CD4-positive, alpha-beta T cell (primary cell): ENCODE measurements around the gene DSCAML1. TPM values are rescaled to one million over a fixed set of nuclear protein-coding genes. Genes with fewer than 3 reads are reported as not detected.

ENCODE experiments used
- ATAC-seq: fragments of 200-7000 bp; cut with Tn5 transposase; one replicate; pipeline ENCODE4 v1.10.0; 2022; ENCODE audit warnings: mild to moderate bottlenecking; ENCODE audit not compliant: poor library complexity
- CTCF ChIA-PET: fragments of 350-600 bp; sonication (Branson Sonifier 250); formaldehyde crosslinking; loops from one replicate; lab custom pipeline; 2021; ENCODE audit warnings: antibody characterized with exemption, inconsistent platforms; lab: Charles Lee
- POLR2A ChIA-PET: fragments of 350-600 bp; sonication (Branson Sonifier 250); formaldehyde crosslinking; loops from one replicate; lab custom pipeline; 2021; ENCODE audit warnings: antibody characterized with exemption, inconsistent platforms; lab: Charles Lee
- DNase-seq, 14 experiments: peaks; one replicate each; pipeline ENCODE4 v3.0.0-alpha.2; 2013 to 2020; ENCODE audit warnings: mixed read lengths in 2 of 14
- H3K27ac ChIP-seq, 2 donors: one replicate each; pipeline versions ENCODE4 v1.5.1 to v1.7.0; 2013; ENCODE audit warnings: low read length in 2 of 2, low read depth in 1 of 2, mild to moderate bottlenecking in 1 of 2
- H3K27me3 ChIP-seq, 2 experiments: 1 replicate in 1 of 2; 2 replicates in 1 of 2; pipeline versions ENCODE4 v1.6.1 to v1.7.0; 2013; ENCODE audit warnings: low read length in 2 of 2, control low read depth in 1 of 2, mild to moderate bottlenecking in 1 of 2, moderate library complexity in 1 of 2; ENCODE audit not compliant: insufficient read depth in 2 of 2, control insufficient read depth in 1 of 2
- H3K36me3 ChIP-seq: one replicate; pipeline ENCODE4 v1.6.1; 2013; ENCODE audit warnings: low read length, control low read depth; ENCODE audit not compliant: insufficient read depth
- H3K4me1 ChIP-seq: one replicate; pipeline ENCODE4 v1.6.1; 2013; ENCODE audit warnings: low read length, control low read depth; ENCODE audit not compliant: insufficient read depth
- H3K4me3 ChIP-seq: one replicate; pipeline ENCODE4 v1.5.1; 2013; ENCODE audit warnings: mild to moderate bottlenecking, low read length, moderate library complexity
- H3K9me3 ChIP-seq, 2 experiments: 1 replicate in 1 of 2; 2 replicates in 1 of 2; pipeline versions ENCODE4 v1.6.1 to v1.7.0; 2013; ENCODE audit warnings: low read length in 2 of 2, mild to moderate bottlenecking in 2 of 2, control low read depth in 1 of 2, moderate library complexity in 1 of 2; ENCODE audit not compliant: control insufficient read depth in 1 of 2, insufficient read depth in 1 of 2
- H3K27ac Mint-ChIP-seq: one replicate; pipeline ENCODE4 v1.8.0; 2020; ENCODE audit warnings: mixed read lengths
- H3K27me3 Mint-ChIP-seq: one replicate; pipeline ENCODE4 v1.8.0; 2021; ENCODE audit warnings: mixed read lengths
- H3K36me3 Mint-ChIP-seq: one replicate; pipeline ENCODE4 v1.8.0; 2021; ENCODE audit warnings: low read depth, mixed read lengths
- H3K4me1 Mint-ChIP-seq: one replicate; pipeline ENCODE4 v1.8.0; 2021; ENCODE audit warnings: low read depth, mixed read lengths
- H3K4me3 Mint-ChIP-seq: one replicate; pipeline ENCODE4 v1.8.0; 2020; ENCODE audit warnings: mild to moderate bottlenecking, mixed read lengths
- H3K9me3 Mint-ChIP-seq: one replicate; pipeline ENCODE4 v1.8.0; 2020; ENCODE audit warnings: mixed read lengths
- CTCF ChIP-seq: fragments of 200-600 bp; IDR thresholded peaks from one replicate; pipeline ENCODE4 v1.8.0; 2022; ENCODE audit warnings: antibody characterized with exemption, mild to moderate bottlenecking
- intact Hi-C, 2 experiments: fragments of 100-400 bp; cut with DNase I in 1 of 2; cut with micrococcal nuclease in 1 of 2; formaldehyde crosslinking; loops; one replicate each; pipeline versions ENCODE4 v1.15.1 to v1.9.0; 2023 to 2025; cut with DNase I, micrococcal nuclease
- total RNA-seq, 174 experiments: library from RNA in 2 of 174; stranded (reverse) in 2 of 174; gene quantifications; one replicate each; pipeline ENCODE4 v1.2.3 and lab custom pipeline; 2021 to 2026

Gene DSCAML1
- total RNA-seq, 2 experiments from 2014 or later: 0.22 to 0.61 TPM

GRCh38 chr11:117690484-117691217 is 106.4 kb downstream of the DSCAML1 start:
- H3K27ac Mint-ChIP-seq: no peak overlapping the region
- Histone ChIP-seq H3K4me3 (no peak overlapping the region), H3K36me3 (no peaks in the 10 kb centered on the region), H3K27ac (no peak overlapping the region), H3K4me1 (no peaks in the 10 kb centered on the region), H3K27me3 (peaks cover 0 to 8% of the 10 kb centered on the region in 2 experiments), H3K9me3 (no peaks in the 10 kb centered on the region)
- H3K9me3 Mint-ChIP-seq: no peaks in the 10 kb centered on the region
- no peak for TF ChIP-seq CTCF
- H3K4me3 Mint-ChIP-seq: no peak overlapping the region
- no peaks in the 10 kb centered on the region for H3K36me3 Mint-ChIP-seq
- intact Hi-C loops: no loop called here
- ATAC-seq: no peak
- no peak for DNase-seq
- H3K4me1 Mint-ChIP-seq: no peaks in the 10 kb centered on the region
- POLR2A ChIA-PET: no interaction called here
- CTCF ChIA-PET: no interaction called here
- H3K27me3 Mint-ChIP-seq: peaks cover 19% of the 10 kb centered on the region

- DNase-seq: no peak
- Mint-ChIP-seq H3K4me1 (no peaks in the 10 kb centered on the region), H3K36me3 (no peaks in the 10 kb centered on the region), H3K9me3 (no peaks in the 10 kb centered on the region), H3K4me3 (no peak overlapping the region), H3K27ac (no peak overlapping the region), H3K27me3 (peaks cover 17% of the 10 kb centered on the region)
- H3K9me3 ChIP-seq: no peaks in the 10 kb centered on the region
- no peaks in the 10 kb centered on the region for H3K4me1 ChIP-seq
- peaks cover 0 to 8% of the 10 kb centered on the region in 2 experiments for H3K27me3 ChIP-seq
- ChIA-PET POLR2A (no interaction called here), CTCF (no interaction called here)
- no peak for ATAC-seq
- intact Hi-C loops: no loop called here
- no peaks in the 10 kb centered on the region for H3K36me3 ChIP-seq
- H3K4me3 ChIP-seq: no peak overlapping the region
- no peak overlapping the region for H3K27ac ChIP-seq
- no peak for TF ChIP-seq CTCF
These were observed 108.7 kb downstream of the DSCAML1 start for GRCh38 chr11:117688255-117688797.

- no peaks in the 10 kb centered on the region for H3K9me3 Mint-ChIP-seq
- no peak overlapping the region for H3K27ac Mint-ChIP-seq
- no peak overlapping the region for H3K4me3 Mint-ChIP-seq
- H3K4me3 ChIP-seq: no peak overlapping the region
- TF ChIP-seq CTCF: no peak
- POLR2A ChIA-PET: no interaction called here
- ATAC-seq (no peak), DNase-seq (no peak)
- no peaks in the 10 kb centered on the region for H3K9me3 ChIP-seq
- peaks cover 0 to 9% of the 10 kb centered on the region in 2 experiments for H3K27me3 ChIP-seq
- no peaks in the 10 kb centered on the region for H3K4me1 ChIP-seq
- H3K36me3 Mint-ChIP-seq: no peaks in the 10 kb centered on the region
- peaks cover 14% of the 10 kb centered on the region for H3K27me3 Mint-ChIP-seq
- no peaks in the 10 kb centered on the region for H3K4me1 Mint-ChIP-seq
- no peaks in the 10 kb centered on the region for H3K36me3 ChIP-seq
- no peak overlapping the region for H3K27ac ChIP-seq
- intact Hi-C loops: no loop called here
- CTCF ChIA-PET: no interaction called here
These were observed 109.2 kb downstream of the DSCAML1 start for GRCh38 chr11:117687776-117688175.
